Mammary epithelial cell (primary cell): ENCODE data around the gene MS4A4E.

Source experiments
- CTCF ChIP-seq, 2 donors: IDR thresholded peaks in 1 of 2; conservative IDR thresholded peaks in 1 of 2; 2 replicates each; pipeline ENCODE4 v1.5.1; 2011 to 2012; ENCODE audit warnings: inconsistent platforms in 2 of 2, low read length in 2 of 2, mild to moderate bottlenecking in 2 of 2, control low read depth in 1 of 2, low read depth in 1 of 2; ENCODE audit not compliant: insufficient read depth in 1 of 2; ENCODE audit errors: extremely low read depth in 1 of 2
- EZH2 ChIP-seq: IDR thresholded peaks from 2 replicates; pipeline ENCODE4 v1.6.1; 2012; ENCODE audit warnings: low read length, inconsistent platforms, borderline replicate concordance

GRCh38 chr11:60165538-60165937 lies 77.4 kb downstream of the MS4A4E start:
- TF ChIP-seq CTCF (conservative IDR thresholded peaks at IDR 0.05 in 1 of 2, IDR thresholded peaks at IDR 0.05 in 1 of 2; ENCODE audit: extremely low read depth in 1 of 2, insufficient read depth in 1 of 2, low read depth in 1 of 2, low read length in 2 of 2): no peak
- no peak for TF ChIP-seq EZH2
